NCI-H146 treated with DMSO at 0.1 percent for 48 hours (cell line): ENCODE data around the gene APOD.

ENCODE experiments used
- DNase-seq: peaks from one replicate; lab custom pipeline; 2025; ENCODE audit not compliant: unreplicated experiment; lab: John Stamatoyannopoulos, UW

APOD gene

GRCh38 chr3:195587824-195588223 lies 4.1 kb upstream of the APOD start:
- DNase-seq: no peak

GRCh38 chr3:195587406-195587805 lies 3.7 kb upstream of the APOD start:
- no peak for DNase-seq

GRCh38 chr3:195584543-195584870 lies 767 bp upstream of the APOD start:
- DNase-seq: no peak

- DNase-seq: no peak
These were observed 793 bp downstream of the APOD start for GRCh38 chr3:195582947-195583346.

- no peak for DNase-seq
These were observed 2.8 kb downstream of the APOD start for GRCh38 chr3:195580744-195581443.

GRCh38 chr3:195579281-195579680 lies 4.5 kb downstream of the APOD start:
- DNase-seq: no peak

GRCh38 chr3:195578565-195578964 lies 5.2 kb downstream of the APOD start:
- no peak for DNase-seq

GRCh38 chr3:195577645-195578177 lies 6.0 kb downstream of the APOD start:
- no peak for DNase-seq

- no peak for DNase-seq
These were observed 9.0 kb downstream of the APOD start for GRCh38 chr3:195574497-195575304.

- DNase-seq: no peak
These were observed 9.9 kb downstream of the APOD start for GRCh38 chr3:195573611-195574496.

- no peak for DNase-seq
These were observed 12.4 kb downstream of the APOD start for GRCh38 chr3:195571361-195571760.

- no peak for DNase-seq
These were observed 12.8 kb downstream of the APOD start for GRCh38 chr3:195570912-195571311.

- DNase-seq: no peak
These were observed 13.4 kb downstream of the APOD start for GRCh38 chr3:195570344-195570743.

- DNase-seq: no peak
These were observed 15.1 kb downstream of the APOD start for GRCh38 chr3:195568630-195569029.

- DNase-seq: no peak
These were observed 16.9 kb downstream of the APOD start for GRCh38 chr3:195566797-195567196.

- no peak for DNase-seq
These were observed 18.0 kb downstream of the APOD start for GRCh38 chr3:195565716-195566115.

- no peak for DNase-seq
These were observed 20.4 kb downstream of the APOD start for GRCh38 chr3:195563317-195563716.

- peak; percentile 79 for DNase-seq
These were observed 23.9 kb downstream of the APOD start for GRCh38 chr3:195559723-195560409.

GRCh38 chr3:195558602-195559001 lies 25.1 kb downstream of the APOD start:
- DNase-seq: peak; percentile 70

- no peak for DNase-seq
These were observed 26.4 kb downstream of the APOD start for GRCh38 chr3:195557322-195557721.

- DNase-seq: no peak
These were observed 27.4 kb downstream of the APOD start for GRCh38 chr3:195556390-195556789.
